Esophagus squamous epithelium (tissue), 4 donors: ENCODE results near the gene TAF12.
"Not testable (repeated sequence)": the region's sequence is repeated elsewhere in the genome, so short reads cannot be mapped to it uniquely, and the experiment has no call there.

Experiments used
- CTCF ChIP-seq, 6 experiments: fragments of 450-650 bp in 4 of 6; fragments of 200-600 bp in 2 of 6; sonication (generic) in 2 of 6; IDR thresholded peaks; one replicate each; pipeline ENCODE4 v1.5.1; 2016 to 2019; ENCODE audit warnings: antibody characterized with exemption in 6 of 6, mild to moderate bottlenecking in 4 of 6, moderate library complexity in 4 of 6
- POLR2A ChIP-seq, 4 donors: fragments of 450-650 bp; IDR thresholded peaks; one replicate each; pipeline ENCODE4 v1.6.1; 2017; ENCODE audit warnings: antibody characterized with exemption in 4 of 4, mild to moderate bottlenecking in 4 of 4, moderate library complexity in 3 of 4

- TF ChIP-seq CTCF, POLR2A (IDR thresholded peaks at IDR 0.05): not testable (repeated sequence)
Measured at GRCh38 chr1:28655448-28656311, 12.8 kb upstream of the TAF12 start.
